GM23338 (cell line): ENCODE results near the gene ALOX12. TPM values are rescaled to one million over a fixed set of nuclear protein-coding genes. Genes with fewer than 3 reads are reported as not detected.

ENCODE experiments used
- ATAC-seq: fragments of 200-7000 bp; cut with Tn5 transposase; 3 replicates; pipeline ENCODE4 v1.9.1; 2020
- DNase-seq: peaks from one replicate; pipeline ENCODE4 v3.0.0-alpha.2; 2015; ENCODE audit warnings: low spot score
- H2AFZ ChIP-seq: fragments of 200-600 bp; sonication (generic); 2 replicates; pipeline ENCODE4 v1.8.0; 2016; ENCODE audit warnings: antibody characterized with exemption, mild to moderate bottlenecking, moderate library complexity
- H3F3A ChIP-seq: fragments of 200-600 bp; sonication (generic); replicated peaks from 2 replicates; pipeline ENCODE4 v1.8.0; 2017; ENCODE audit warnings: antibody characterized with exemption, mixed run types, low read depth
- H3K27ac ChIP-seq: fragments of 200-600 bp; sonication (generic); 2 replicates; pipeline ENCODE4 v1.6.1; 2016; ENCODE audit warnings: low read depth
- H3K27me3 ChIP-seq: fragments of 200-600 bp; sonication (generic); 2 replicates; pipeline ENCODE4 v1.8.0; 2016; ENCODE audit warnings: mild to moderate bottlenecking, mixed run types, moderate library complexity; ENCODE audit not compliant: insufficient read depth
- H3K36me3 ChIP-seq: fragments of 200-600 bp; sonication (generic); 2 replicates; pipeline ENCODE4 v1.8.0; 2016; ENCODE audit warnings: mild to moderate bottlenecking; ENCODE audit not compliant: insufficient read depth
- H3K4me1 ChIP-seq: fragments of 200-600 bp; sonication (generic); 2 replicates; pipeline ENCODE4 v1.8.0; 2016; ENCODE audit warnings: mild to moderate bottlenecking, moderate library complexity; ENCODE audit not compliant: insufficient read depth
- H3K4me2 ChIP-seq: fragments of 200-600 bp; sonication (generic); 2 replicates; pipeline ENCODE4 v1.7.1; 2017; ENCODE audit warnings: mixed run types
- H3K4me3 ChIP-seq: fragments of 200-600 bp; sonication (generic); 2 replicates; pipeline ENCODE4 v1.6.1; 2016; ENCODE audit warnings: mixed run types
- H3K79me2 ChIP-seq: fragments of 200-600 bp; sonication (generic); replicated peaks from 2 replicates; pipeline ENCODE4 v1.8.0; 2017; ENCODE audit warnings: mild to moderate bottlenecking; ENCODE audit not compliant: insufficient read depth
- H3K9me2 ChIP-seq: fragments of 200-600 bp; sonication (generic); 2 replicates; pipeline ENCODE4 v1.8.0; 2017; ENCODE audit not compliant: insufficient read depth
- H4K20me1 ChIP-seq: fragments of 200-600 bp; sonication (generic); replicated peaks from 2 replicates; pipeline ENCODE4 v1.8.0; 2017; ENCODE audit warnings: mild to moderate bottlenecking; ENCODE audit not compliant: insufficient read depth
- H3K27ac Mint-ChIP-seq: 2 replicates; pipeline ENCODE4 v1.8.0; 2020; ENCODE audit warnings: inconsistent platforms, mild to moderate bottlenecking, moderate library complexity, mixed read lengths
- H3K27me3 Mint-ChIP-seq: 3 replicates; pipeline ENCODE4 v1.8.0; 2022; ENCODE audit warnings: low read depth, mild to moderate bottlenecking, moderate library complexity, mixed read lengths, inconsistent platforms; ENCODE audit not compliant: insufficient read depth, poor library complexity
- H3K36me3 Mint-ChIP-seq: 3 replicates; pipeline ENCODE4 v1.8.0; 2021; ENCODE audit warnings: low read depth, mild to moderate bottlenecking, inconsistent platforms, moderate library complexity, mixed read lengths
- H3K4me1 Mint-ChIP-seq: 3 replicates; pipeline ENCODE4 v1.8.0; 2020; ENCODE audit warnings: mild to moderate bottlenecking, inconsistent platforms, mixed read lengths
- H3K4me3 Mint-ChIP-seq: 3 replicates; pipeline ENCODE4 v1.8.0; 2021; ENCODE audit warnings: moderate library complexity, mild to moderate bottlenecking, inconsistent platforms, mixed read lengths
- H3K9me3 Mint-ChIP-seq: 3 replicates; pipeline ENCODE4 v1.8.0; 2020; ENCODE audit warnings: moderate library complexity, mild to moderate bottlenecking, inconsistent platforms, mixed read lengths
- CREB1 ChIP-seq: fragments of 250-450 bp; sonication (Bioruptor Pico); IDR thresholded peaks from 2 replicates; pipeline ENCODE4 v1.5.0; 2020; ENCODE audit warnings: low read depth, mild to moderate bottlenecking, moderate library complexity
- CTCF ChIP-seq, 2 experiments: fragments of 200-600 bp in 1 of 2; sonication (generic) in 1 of 2; conservative IDR thresholded peaks; 2 replicates each; pipeline versions ENCODE4 v1.5.1 to v1.6.1; 2016 to 2017; ENCODE audit warnings: antibody characterized with exemption in 2 of 2, low read depth in 2 of 2, mild to moderate bottlenecking in 2 of 2, moderate library complexity in 1 of 2
- ETS1 ChIP-seq: IDR thresholded peaks from 2 replicates; pipeline ENCODE4 v1.6.1; 2016; ENCODE audit warnings: antibody characterized with exemption
- EZH2 ChIP-seq: fragments of 200-600 bp; sonication (generic); IDR thresholded peaks from one replicate; pipeline ENCODE4 v1.8.0; 2017; ENCODE audit warnings: antibody characterized with exemption, mild to moderate bottlenecking, low read depth; ENCODE audit not compliant: unreplicated experiment
- EZH2phosphoT487 ChIP-seq: fragments of 200-600 bp; sonication (generic); IDR thresholded peaks from one replicate; pipeline ENCODE4 v1.8.1; 2018; ENCODE audit warnings: antibody characterized with exemption; ENCODE audit not compliant: unreplicated experiment
- JUNB ChIP-seq: IDR thresholded peaks from one replicate; pipeline ENCODE4 v1.6.1; 2016; ENCODE audit warnings: antibody characterized with exemption; ENCODE audit not compliant: unreplicated experiment
- NANOG ChIP-seq: IDR thresholded peaks from 2 replicates; pipeline ENCODE4 v1.6.1; 2016; ENCODE audit warnings: antibody characterized with exemption, borderline replicate concordance
- POLR2AphosphoS5 ChIP-seq: IDR thresholded peaks from 2 replicates; pipeline ENCODE4 v1.6.1; 2016; ENCODE audit warnings: antibody characterized with exemption, low read depth
- REST ChIP-seq: IDR thresholded peaks from one replicate; pipeline ENCODE4 v1.6.1; 2018; ENCODE audit warnings: antibody characterized with exemption; ENCODE audit not compliant: unreplicated experiment
- STAT1 ChIP-seq: IDR thresholded peaks from one replicate; pipeline ENCODE4 v1.6.1; 2016; ENCODE audit warnings: antibody characterized with exemption; ENCODE audit not compliant: unreplicated experiment
- ZNF114 ChIP-seq: fragments of 250-450 bp; sonication (Bioruptor Pico); IDR thresholded peaks from 2 replicates; pipeline ENCODE4 v1.5.0; 2020; ENCODE audit warnings: mild to moderate bottlenecking, moderate library complexity
- ZNF331 ChIP-seq: fragments of 250-450 bp; sonication (Bioruptor Pico); IDR thresholded peaks from 2 replicates; pipeline ENCODE4 v1.5.0; 2020; ENCODE audit warnings: low read depth, mild to moderate bottlenecking, moderate library complexity
- ZNF462 ChIP-seq: fragments of 250-450 bp; sonication (Bioruptor Pico); IDR thresholded peaks from 2 replicates; pipeline ENCODE4 v1.5.0; 2020; ENCODE audit warnings: mild to moderate bottlenecking, moderate library complexity
- polyA plus RNA-seq: library from polyadenylated mRNA; unstranded; fragments of >200 nt; fragmentation: Nextera tagmentation; extraction: Ambion mirVana; gene quantifications from 2 replicates; pipeline ENCODE4 v1.2.1, GENCODE V29; 2016
- total RNA-seq: library from RNA; depleted of rRNA; stranded (reverse); fragments of >200 nt; shearing (Covaris generic); gene quantifications from 2 replicates; pipeline ENCODE4 v1.2.3, GENCODE V29; 2014

ALOX12 gene
- total and polyA plus RNA-seq, 2 experiments from 2014 or later, result 1.2 to 1.8 TPM

- Histone ChIP-seq H3F3A (no peaks in the 10 kb centered on the region), H3K79me2 (no peaks in the 10 kb centered on the region), H4K20me1 (no peaks in the 10 kb centered on the region; the same call in 1 of the 2 replicates), H3K4me3 (no peak overlapping the region), H3K4me2 (no peak overlapping the region), H3K27ac (no peak overlapping the region), H3K27me3 (peaks cover 2% of the 10 kb centered on the region; the same call in 1 of the 2 replicates), H3K36me3 (no peaks in the 10 kb centered on the region), H2AFZ (no peak overlapping the region), H3K9me2 (no peaks in the 10 kb centered on the region), H3K4me1 (no peaks in the 10 kb centered on the region)
- H3K27ac Mint-ChIP-seq, result no peak overlapping the region
- TF ChIP-seq EZH2phosphoT487, result no peak
- TF ChIP-seq NANOG, result no peak
- no peak for TF ChIP-seq ZNF114 (CRISPR knock-in tag)
- TF ChIP-seq ZNF462 (CRISPR knock-in tag), result no peak
- TF ChIP-seq EZH2, result no peak
- TF ChIP-seq CREB1, result no peak
- TF ChIP-seq JUNB, result no peak
- no peak for TF ChIP-seq REST
- no peak for TF ChIP-seq ZNF331 (CRISPR knock-in tag)
- TF ChIP-seq ETS1, result no peak
- no peak for TF ChIP-seq STAT1
- TF ChIP-seq CTCF (conservative IDR thresholded peaks at IDR 0.05; ENCODE audit: low read depth in 2 of 2), result no peak
- no peak for TF ChIP-seq POLR2AphosphoS5
- peaks cover 7% of the 10 kb centered on the region for H3K27me3 Mint-ChIP-seq
- H3K36me3 Mint-ChIP-seq, result no peaks in the 10 kb centered on the region
- ATAC-seq (no peak), DNase-seq (no peak)
- H3K9me3 Mint-ChIP-seq, result no peaks in the 10 kb centered on the region
- no peak overlapping the region for H3K4me3 Mint-ChIP-seq
- H3K4me1 Mint-ChIP-seq, result no peaks in the 10 kb centered on the region
Measured at GRCh38 chr17:6986676-6987075, 9.2 kb upstream of the ALOX12 start.
